ENCODE results near the gene TMSB4X. TPM values are rescaled to one million over a fixed set of nuclear protein-coding genes. Genes with fewer than 3 reads are reported as not detected.

Gene TMSB4X
- total RNA-seq, 1 experiment from 2014 or later, result 2,595 TPM

- H3K4me3 Mint-ChIP-seq, result no peak overlapping the region
- H3K27ac Mint-ChIP-seq, result no peak overlapping the region
- no peaks in the 10 kb centered on the region for H3K27me3 Mint-ChIP-seq (ENCODE audit: low read depth)
- no peaks in the 10 kb centered on the region for H3K36me3 Mint-ChIP-seq
- ChIA-PET CTCF (interaction anchor here (1.6 kb wide), 1 partner anchor 54 kb away, joined by 4 read pairs; no protein-coding TSS in a partner anchor), POLR2A (no interaction called here)
- ATAC-seq (no peak), DNase-seq (ENCODE audit: low spot score) (no peak)
- no peak for TF ChIP-seq GABPB1 (CRISPR knock-in tag; IDR thresholded peaks at IDR 0.05)
- TF ChIP-seq PRDM15 (CRISPR knock-in tag; IDR thresholded peaks at IDR 0.05), result no peak
- TF ChIP-seq ZNF416 (CRISPR knock-in tag; IDR thresholded peaks at IDR 0.05), result no peak
- TF ChIP-seq ZNF138 (CRISPR knock-in tag; conservative IDR thresholded peaks at IDR 0.05), result no peak
- TF ChIP-seq ZNF219 (CRISPR knock-in tag; IDR thresholded peaks at IDR 0.05; ENCODE audit: borderline replicate concordance), result no peak
- TF ChIP-seq TEAD4 (CRISPR knock-in tag; IDR thresholded peaks at IDR 0.05), result no peak
- TF ChIP-seq E2F5 (CRISPR knock-in tag; IDR thresholded peaks at IDR 0.05), result no peak
- no peak for TF ChIP-seq FOXK1 (CRISPR knock-in tag; IDR thresholded peaks at IDR 0.05)
- TF ChIP-seq CTCF (IDR thresholded peaks at IDR 0.05), result no peak
- no peak for TF ChIP-seq RORB (CRISPR knock-in tag; IDR thresholded peaks at IDR 0.05)
- no peak for TF ChIP-seq IRF2 (CRISPR knock-in tag; IDR thresholded peaks at IDR 0.05; ENCODE audit: borderline replicate concordance, low read depth)
- TF ChIP-seq IRF1 (CRISPR knock-in tag; IDR thresholded peaks at IDR 0.05), result no peak
- TF ChIP-seq TP53 (CRISPR knock-in tag; IDR thresholded peaks at IDR 0.05), result no peak
- TF ChIP-seq CREB1 (CRISPR knock-in tag; IDR thresholded peaks at IDR 0.05), result no peak
- TF ChIP-seq USF2 (CRISPR knock-in tag; IDR thresholded peaks at IDR 0.05), result no peak
- no peak for TF ChIP-seq ZNF512 (CRISPR knock-in tag; IDR thresholded peaks at IDR 0.05; ENCODE audit: borderline replicate concordance)
- peaks cover 30% of the 10 kb centered on the region for H3K4me1 Mint-ChIP-seq
- H3K9me3 Mint-ChIP-seq, result no peaks in the 10 kb centered on the region
Measured at GRCh38 chrX:13001097-13001496, 26.2 kb downstream of the TMSB4X start.
